NCI-H510A (cell line): ENCODE data around the gene DNAJC4.

Source experiments
- DNase-seq: peaks from one replicate; lab custom pipeline; 2025; lab: John Stamatoyannopoulos, UW

The DNAJC4 gene

GRCh38 chr11:64229090-64229743, 1.1 kb upstream of the DNAJC4 start:
- no peak for DNase-seq

GRCh38 chr11:64229744-64230170, 591 bp upstream of the DNAJC4 start:
- DNase-seq = no peak

- no peak for DNase-seq
Measured at GRCh38 chr11:64230985-64231365, 627 bp downstream of the DNAJC4 start.

GRCh38 chr11:64231546-64231945, 1.2 kb downstream of the DNAJC4 start:
- DNase-seq = no peak

GRCh38 chr11:64232182-64232966, 2.0 kb downstream of the DNAJC4 start:
- DNase-seq = no peak

- no peak for DNase-seq
Measured at GRCh38 chr11:64232967-64233315, 2.6 kb downstream of the DNAJC4 start.

GRCh38 chr11:64233913-64234586, 3.7 kb downstream of the DNAJC4 start, which contains the start of gene VEGFB:
TSS of gene VEGFB (plus strand) at chr11:64234584. CDS start at chr11:64234834, 250 bp downstream.
- peak; percentile 66 for DNase-seq

- DNase-seq = no peak
Measured at GRCh38 chr11:64234647-64235379, 4.5 kb downstream of the DNAJC4 start.

- DNase-seq = no peak
Measured at GRCh38 chr11:64235437-64236161, 5.3 kb downstream of the DNAJC4 start.

- peak; percentile 90 for DNase-seq
Measured at GRCh38 chr11:64237484-64237951, 7.2 kb downstream of the DNAJC4 start.

- no peak for DNase-seq
Measured at GRCh38 chr11:64238076-64238475, 7.7 kb downstream of the DNAJC4 start.

- DNase-seq = no peak
Measured at GRCh38 chr11:64238999-64239398, 8.7 kb downstream of the DNAJC4 start.

GRCh38 chr11:64239662-64240434, 9.5 kb downstream of the DNAJC4 start:
- no peak for DNase-seq

- DNase-seq = peak; percentile 95
Measured at GRCh38 chr11:64240435-64241240, 10.3 kb downstream of the DNAJC4 start, which contains the start of gene FKBP2. TSS of gene FKBP2 (plus strand) at chr11:64241095. CDS start at chr11:64242388, 1,293 bp downstream.

- DNase-seq = peak; percentile 87
Measured at GRCh38 chr11:64241241-64241490, 10.8 kb downstream of the DNAJC4 start.

GRCh38 chr11:64241491-64242374, 11.4 kb downstream of the DNAJC4 start:
- no peak for DNase-seq

GRCh38 chr11:64243236-64243854, 13.0 kb downstream of the DNAJC4 start:
- no peak for DNase-seq

- DNase-seq = no peak
Measured at GRCh38 chr11:64244107-64244506, 13.8 kb downstream of the DNAJC4 start.
